ENCODE measurements around the gene PVALEF. TPM values are rescaled to one million over a fixed set of nuclear protein-coding genes. Genes with fewer than 3 reads are reported as not detected.

Gene PVALEF
- total RNA-seq, 1 experiment from 2014 or later = not detected

- CTCF ChIA-PET = no interaction called here
- H3K4me1 ChIP-seq (ENCODE audit: control insufficient read depth, insufficient read depth, low read length) = peaks cover 11% of the 10 kb centered on the region
- no peaks in the 10 kb centered on the region for H3K9me3 ChIP-seq (ENCODE audit: control insufficient read depth, insufficient read depth, low read depth, low read length)
- POLR2A ChIA-PET = interaction anchor here (0.6 kb wide), 1 partner anchor 92 kb away, joined by 18 read pairs; the partner anchor contains the start of gene CEP131
- no TSS peak for BruUV-seq (replicated peaks)
- no peaks in the 10 kb centered on the region for H3K27me3 ChIP-seq (ENCODE audit: control insufficient read depth, insufficient read depth, low read length)
- H3K4me3 ChIP-seq (ENCODE audit: low read depth in 2 of 2, low read length in 2 of 2) = no peak overlapping the region
- H3K36me3 ChIP-seq (ENCODE audit: control insufficient read depth, insufficient read depth, low read length) = no peaks in the 10 kb centered on the region
- DNase-seq (ENCODE audit: low read depth, low spot score) = no peak
- ATAC-seq = no peak
- TF ChIP-seq REST (IDR thresholded peaks at IDR 0.05; ENCODE audit: insufficient read depth in 1 of 2, low read depth in 2 of 2, low read length in 1 of 2) (no peak), CTCF (IDR thresholded peaks at IDR 0.05) (no peak), TCF7L2 (IDR thresholded peaks at IDR 0.05; ENCODE audit: low read depth, low read length) (no peak)
- in situ Hi-C loops (cut with HindIII; ENCODE audit: low pct_unique_long_range_greater_than_20kb, low sequenced_read_pairs) = no loop called here
- no peak overlapping the region for H3K27ac ChIP-seq (ENCODE audit: low read length)
- intact Hi-C loops (cut with micrococcal nuclease; ENCODE audit: unreplicated experiment) = no loop called here
Measured at GRCh38 chr17:81130385-81131361, 34.6 kb upstream of the PVALEF start.

DNA sequence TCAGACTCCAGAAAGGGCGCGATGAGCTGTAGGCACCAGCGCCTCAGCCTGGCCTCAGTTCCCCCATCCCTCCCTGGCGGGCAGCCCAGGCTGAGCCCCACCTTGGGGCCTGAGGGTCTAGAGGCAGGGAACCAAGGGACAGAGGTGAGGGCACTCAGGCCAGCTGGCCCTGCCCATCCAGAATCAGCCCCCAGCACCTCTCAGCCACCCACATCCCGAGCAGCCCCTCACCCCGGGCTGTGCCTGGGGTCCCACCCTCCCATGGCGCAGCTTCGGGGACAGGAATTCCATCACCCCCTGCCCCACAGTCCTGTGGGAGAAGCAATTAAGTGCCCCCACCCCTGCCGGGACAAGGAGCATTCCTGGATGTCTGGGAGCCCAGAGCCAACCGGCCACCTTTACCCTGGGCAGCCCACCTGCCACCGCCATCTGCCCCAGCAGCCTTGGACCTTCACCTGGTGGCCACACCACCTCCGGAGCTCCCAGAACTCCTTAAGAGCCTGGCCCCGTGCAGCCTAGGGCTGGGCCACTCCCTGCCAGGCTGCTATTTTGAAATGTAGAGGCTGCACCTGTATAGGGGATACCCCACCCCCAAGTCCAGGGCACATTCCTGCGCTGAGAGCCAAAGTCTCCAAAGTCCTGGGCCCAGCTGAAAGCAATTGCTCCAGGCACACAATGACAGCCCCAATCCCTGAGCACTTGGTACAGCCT lies 33.7 kb upstream of the PVALEF start:
- CTCF ChIA-PET = no interaction called here
- ATAC-seq = no peak
- POLR2A ChIA-PET = no interaction called here
- intact Hi-C loops (cut with micrococcal nuclease; ENCODE audit: unreplicated experiment) = no loop called here
- BruUV-seq (replicated peaks) = no TSS peak
- Histone ChIP-seq H3K4me3 (ENCODE audit: low read depth in 2 of 2, low read length in 2 of 2) (no peak overlapping the region), H3K36me3 (ENCODE audit: control insufficient read depth, insufficient read depth, low read length) (no peaks in the 10 kb centered on the region), H3K27me3 (ENCODE audit: control insufficient read depth, insufficient read depth, low read length) (no peaks in the 10 kb centered on the region), H3K4me1 (ENCODE audit: control insufficient read depth, insufficient read depth, low read length) (peaks cover 5% of the 10 kb centered on the region), H3K9me3 (ENCODE audit: control insufficient read depth, insufficient read depth, low read depth, low read length) (no peaks in the 10 kb centered on the region), H3K27ac (ENCODE audit: low read length) (no peak overlapping the region)
- DNase-seq (ENCODE audit: low read depth, low spot score) = no peak
- in situ Hi-C loops (cut with HindIII; ENCODE audit: low pct_unique_long_range_greater_than_20kb, low sequenced_read_pairs) = no loop called here
- no peak for TF ChIP-seq TCF7L2 (IDR thresholded peaks at IDR 0.05; ENCODE audit: low read depth, low read length)
- no peak for TF ChIP-seq SIN3A (IDR thresholded peaks at IDR 0.05; ENCODE audit: borderline replicate concordance, insufficient read depth, low read depth, low read length)
- TF ChIP-seq POLR2AphosphoS5 (IDR thresholded peaks at IDR 0.05; ENCODE audit: low read depth, low read length) = no peak
- no peak for TF ChIP-seq REST (IDR thresholded peaks at IDR 0.05; ENCODE audit: insufficient read depth in 1 of 2, low read depth in 2 of 2, low read length in 1 of 2)
- TF ChIP-seq CTCF (IDR thresholded peaks at IDR 0.05) = no peak

Measured in Panc1 (cell line).